GM19452 (cell line): Measurements from ENCODE around the gene ARPC5.
A peak's percentile ranks its signal among the peaks of the same experiment; 100 is the strongest.
"Not testable (repeated sequence)": the region's sequence is repeated elsewhere in the genome, so short reads cannot be mapped to it uniquely, and the experiment has no call there.

Experiments used
- ATAC-seq: cut with Tn5 transposase; IDR thresholded peaks from one replicate; pipeline ENCODE4 v1.9.1; 2021; ENCODE audit not compliant: unreplicated experiment

The ARPC5 gene

DNA sequence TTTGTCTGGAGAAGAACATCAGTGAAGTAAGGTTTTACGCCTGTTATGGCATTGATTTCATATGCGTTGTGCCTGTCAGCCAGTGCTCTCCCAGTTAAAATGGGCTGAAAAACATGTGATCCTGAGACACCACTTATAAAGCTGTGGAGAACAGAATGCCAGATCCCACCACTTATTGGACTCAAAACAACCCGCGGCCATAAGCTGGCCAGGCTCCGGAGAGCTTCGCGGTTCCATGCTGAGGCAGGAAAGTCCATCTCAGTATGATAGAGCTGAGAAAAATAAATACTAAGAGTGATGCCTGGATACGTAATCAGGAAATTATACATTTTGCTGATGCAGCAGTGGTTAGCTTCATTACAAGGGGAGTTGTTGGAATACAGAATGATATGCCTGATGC is 12.5 kb upstream of the ARPC5 start:
- ATAC-seq = no peak

DNA sequence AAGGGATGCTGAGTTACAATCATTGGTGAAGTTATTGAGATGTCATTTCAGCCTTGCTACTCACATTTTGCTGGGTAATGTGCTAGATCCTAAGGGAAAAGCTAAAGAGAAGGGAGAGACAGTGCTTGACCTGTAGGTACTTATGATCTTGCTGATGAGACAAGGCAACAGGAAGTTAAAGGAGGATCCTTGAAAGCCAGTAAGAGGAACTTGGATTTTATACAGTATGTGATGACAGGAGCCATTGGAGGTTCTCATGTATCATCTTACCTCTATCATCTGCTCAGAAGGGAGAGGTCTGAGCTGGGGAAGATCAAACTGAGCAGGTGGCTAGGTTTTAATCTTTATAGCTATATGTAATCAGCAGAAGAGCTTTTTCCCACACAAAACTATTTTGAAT is 11.2 kb upstream of the ARPC5 start:
- no peak for ATAC-seq

DNA sequence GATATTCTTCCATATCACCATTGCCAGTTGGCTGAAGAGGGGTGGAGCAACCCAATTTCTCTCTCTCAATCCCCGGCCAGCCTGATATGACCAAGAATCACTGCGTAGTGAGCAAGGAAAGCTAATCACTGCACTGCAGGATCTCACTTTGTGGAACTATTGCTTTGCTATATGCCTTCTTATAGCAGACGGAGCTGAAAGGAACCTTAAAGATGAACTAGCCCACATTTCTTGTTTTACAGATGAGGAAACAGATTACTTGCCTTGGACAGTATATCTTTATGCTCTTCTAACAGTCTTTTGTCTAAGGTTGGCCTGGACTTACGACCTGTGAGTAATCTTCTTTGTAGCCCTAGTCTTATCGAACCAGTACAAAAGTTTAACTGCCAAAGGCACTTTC is 9.9 kb upstream of the ARPC5 start:
- no peak for ATAC-seq

DNA sequence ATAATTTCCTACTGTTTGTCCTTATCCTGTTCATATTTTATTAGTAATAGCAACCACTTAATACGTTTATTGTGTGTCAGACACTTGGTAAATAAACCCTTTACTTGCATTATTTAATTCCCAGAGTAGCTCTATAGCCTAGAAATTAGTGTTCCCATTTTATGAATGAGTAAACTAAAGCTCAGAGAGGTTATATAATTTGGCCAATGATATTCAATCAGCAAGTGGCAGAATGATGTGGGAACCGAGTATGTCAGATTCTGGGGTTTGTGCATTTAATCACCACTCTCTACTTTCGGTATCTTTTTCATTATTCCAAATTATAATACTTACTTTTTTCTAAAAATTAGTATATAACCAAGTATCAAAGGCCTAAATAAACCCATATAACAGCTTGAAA is 6.6 kb upstream of the ARPC5 start:
- no peak for ATAC-seq

DNA sequence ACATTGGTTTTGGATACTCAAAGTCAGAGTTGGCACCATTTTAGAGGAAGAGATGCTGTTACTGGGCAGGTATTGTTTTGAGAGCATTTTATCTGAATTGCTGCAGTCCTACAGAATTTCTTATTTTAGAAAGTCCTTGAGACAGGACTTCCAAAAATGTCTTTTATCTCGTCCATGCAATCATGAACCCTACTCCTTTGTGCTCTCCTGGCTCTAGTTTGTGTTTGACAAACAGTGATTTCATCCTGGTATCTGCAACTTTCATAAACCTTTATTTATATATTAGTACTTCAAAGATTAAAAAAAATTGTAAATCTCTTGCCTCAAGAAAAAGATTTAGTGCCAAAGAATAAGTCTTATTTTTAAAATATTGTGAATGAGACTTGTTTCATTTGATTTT is 4.6 kb upstream of the ARPC5 start:
- ATAC-seq = no peak

DNA sequence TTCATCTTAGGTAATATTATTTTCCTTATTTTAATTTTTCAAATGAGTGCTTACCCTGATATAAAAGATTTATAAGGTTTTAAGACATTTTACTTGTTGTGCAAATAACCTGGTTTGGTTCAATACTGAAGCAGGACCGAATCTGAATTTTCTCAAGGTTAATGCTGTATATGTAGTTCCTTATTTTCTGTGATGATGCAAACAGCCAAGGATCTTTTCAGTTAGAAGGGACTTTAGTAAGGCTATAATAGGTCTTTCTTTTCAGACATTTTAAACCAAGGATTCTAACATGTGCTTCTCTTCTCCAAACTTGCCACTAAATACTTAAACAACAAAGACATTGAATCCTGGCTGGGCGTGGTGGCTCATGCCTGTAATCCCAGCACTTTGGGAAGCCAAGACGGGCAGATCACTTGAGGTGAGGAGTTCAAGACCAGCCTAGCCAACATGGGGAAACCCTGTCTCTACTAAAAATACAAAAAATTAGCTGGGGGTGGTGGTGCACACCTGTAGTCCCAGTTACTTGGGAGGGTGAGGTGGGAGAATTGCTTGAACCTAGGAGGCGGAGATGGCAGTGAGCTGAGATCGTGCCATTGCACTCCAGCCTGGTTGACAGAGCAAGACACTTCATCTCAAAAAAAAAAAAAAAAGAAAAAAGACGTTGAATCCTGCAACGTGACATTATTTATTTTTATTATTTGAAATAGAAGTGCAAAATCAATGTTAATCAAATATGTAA is 3.2 kb upstream of the ARPC5 start:
- no peak for ATAC-seq

DNA sequence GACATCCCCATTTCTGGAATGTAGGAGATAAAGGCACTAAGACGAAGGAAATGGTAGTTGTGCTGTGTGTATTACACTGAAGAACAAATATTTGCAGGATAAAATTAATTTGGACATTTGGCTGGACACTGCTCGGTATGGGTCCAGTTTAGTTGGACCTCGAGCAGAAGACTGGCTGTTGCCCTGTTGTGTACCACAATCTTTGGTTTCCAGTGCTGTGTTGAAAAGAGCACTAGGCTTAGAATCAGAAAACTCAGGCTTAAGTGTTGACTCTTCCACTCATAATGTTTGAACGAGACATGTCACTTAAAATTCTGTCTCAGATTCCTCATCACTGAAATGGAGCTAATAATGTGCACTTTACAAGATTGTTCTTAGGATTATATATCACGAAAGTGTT is 1.2 kb upstream of the ARPC5 start:
- ATAC-seq = no peak

DNA sequence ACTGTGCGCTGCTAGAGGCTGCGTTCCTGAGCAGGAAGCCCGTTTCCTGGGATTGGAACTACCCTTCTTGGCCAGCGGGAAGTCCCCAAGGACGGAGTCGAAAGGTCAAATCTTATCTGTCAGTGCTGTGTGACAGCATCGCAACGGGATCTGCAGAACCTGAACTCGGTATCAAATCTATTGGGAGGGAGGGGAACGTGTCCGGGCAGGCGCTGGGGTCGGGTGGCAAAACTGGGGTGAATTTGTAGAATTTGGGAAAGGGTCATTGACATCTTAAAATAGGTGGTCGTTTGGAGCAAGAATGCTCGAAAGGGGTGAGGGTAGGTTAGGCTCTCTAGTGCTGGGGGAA is 725 bp upstream of the ARPC5 start:
- no peak for ATAC-seq

DNA sequence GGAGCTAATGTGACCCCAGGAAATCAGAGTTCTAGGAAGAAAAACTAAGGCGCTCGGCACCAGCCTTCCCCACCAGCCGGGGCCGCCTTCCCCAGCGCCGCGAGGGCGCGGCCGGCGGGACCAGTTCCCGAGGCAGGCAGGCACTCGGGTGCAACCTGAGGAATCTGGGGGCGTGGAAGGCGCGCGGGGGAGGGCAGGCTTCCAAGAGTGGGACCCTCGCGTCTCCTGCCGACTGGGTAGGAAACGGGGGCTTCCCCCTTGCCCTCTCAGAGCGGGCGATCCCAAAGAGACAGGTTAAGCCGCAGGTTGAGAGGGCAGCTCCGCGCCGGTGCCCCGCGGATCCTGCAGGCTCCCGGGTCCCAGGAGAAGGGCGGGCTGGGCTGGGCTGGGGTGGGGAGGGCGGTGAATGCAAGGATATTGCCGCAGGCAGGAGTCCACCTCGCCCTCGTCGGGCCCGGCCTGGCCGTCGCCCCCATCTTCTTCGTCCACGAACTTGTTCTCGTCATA is 431 bp downstream of the ARPC5 start:
- peak; percentile 0 for ATAC-seq

DNA sequence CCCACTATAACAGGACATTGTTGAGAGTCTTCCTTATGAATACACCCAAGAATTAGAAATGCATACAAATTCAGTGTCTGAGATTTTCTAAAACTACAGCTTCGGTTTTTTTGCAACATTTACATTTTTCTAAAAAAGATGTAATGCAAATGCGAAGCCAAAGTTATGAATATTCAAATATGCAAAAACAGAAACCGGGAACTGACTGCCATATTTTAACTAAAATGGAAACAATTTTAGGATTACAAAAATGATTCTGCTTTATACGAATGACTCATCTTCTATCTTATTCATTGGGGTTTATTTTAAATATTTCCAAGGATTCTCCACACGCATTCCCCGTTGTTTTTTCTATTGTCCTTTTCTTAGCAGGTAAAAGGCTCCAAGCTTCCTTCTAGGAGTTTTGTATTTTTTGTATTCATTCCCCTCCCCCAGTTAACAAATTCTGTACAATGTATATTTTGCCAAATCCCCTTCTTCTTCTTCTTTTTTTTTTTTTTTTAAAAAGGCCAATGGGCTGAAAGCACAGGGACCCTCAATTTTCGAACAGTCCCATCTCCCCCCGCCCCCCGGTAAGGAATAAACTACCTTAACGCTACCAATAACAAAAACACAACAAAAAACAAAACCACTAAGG is 1.0 kb downstream of the ARPC5 start:
- no peak for ATAC-seq

DNA sequence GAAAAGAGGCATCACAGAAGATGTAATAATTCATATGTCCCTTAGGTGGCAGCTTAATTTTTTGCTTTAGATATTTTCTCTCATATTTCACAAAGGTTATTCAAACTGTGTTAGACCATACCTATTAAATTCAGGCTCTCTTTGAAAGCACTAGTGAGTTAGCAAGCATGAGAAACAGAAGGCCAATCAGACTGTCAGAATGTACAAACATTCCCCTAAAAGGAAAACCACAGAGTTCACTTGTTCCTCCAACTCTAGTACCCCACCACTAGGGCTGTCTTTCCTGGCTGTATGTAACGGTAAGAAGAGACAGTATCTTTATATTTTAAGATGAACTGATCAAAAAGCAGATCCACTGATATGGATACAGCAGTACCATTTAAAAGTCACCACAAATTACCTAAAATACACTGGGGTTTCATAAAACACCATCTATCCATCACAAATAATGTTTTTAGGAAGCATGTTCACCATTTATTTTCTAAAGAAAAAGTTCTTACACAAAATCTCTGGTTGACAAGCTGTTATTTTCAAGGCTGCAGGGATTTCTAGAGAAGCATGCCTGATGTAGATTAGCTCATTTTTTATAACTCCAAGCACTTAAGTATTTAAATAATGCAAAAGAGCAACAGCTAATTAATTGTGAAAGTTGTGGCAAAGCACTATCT is 1.8 kb downstream of the ARPC5 start:
- ATAC-seq = peak; percentile 34

DNA sequence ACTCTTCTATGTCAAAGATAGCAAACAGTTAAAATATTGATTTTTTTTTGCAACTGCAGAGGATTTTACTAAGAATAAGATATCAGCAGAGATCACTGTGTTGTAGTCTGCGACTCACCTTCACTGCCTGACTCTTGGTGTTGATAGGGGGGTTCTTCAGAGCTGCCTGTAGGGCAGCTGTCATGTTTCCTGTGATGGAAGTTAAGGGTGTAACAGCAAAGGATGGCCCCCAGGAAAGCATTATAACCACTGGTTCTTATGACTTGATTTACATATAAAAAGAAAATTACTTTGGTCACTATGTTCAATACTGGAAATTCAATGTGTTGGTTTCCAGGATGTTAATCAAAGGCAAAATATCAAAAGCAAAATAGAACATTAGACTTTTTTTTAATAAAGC is 2.6 kb downstream of the ARPC5 start:
- ATAC-seq = no peak

DNA sequence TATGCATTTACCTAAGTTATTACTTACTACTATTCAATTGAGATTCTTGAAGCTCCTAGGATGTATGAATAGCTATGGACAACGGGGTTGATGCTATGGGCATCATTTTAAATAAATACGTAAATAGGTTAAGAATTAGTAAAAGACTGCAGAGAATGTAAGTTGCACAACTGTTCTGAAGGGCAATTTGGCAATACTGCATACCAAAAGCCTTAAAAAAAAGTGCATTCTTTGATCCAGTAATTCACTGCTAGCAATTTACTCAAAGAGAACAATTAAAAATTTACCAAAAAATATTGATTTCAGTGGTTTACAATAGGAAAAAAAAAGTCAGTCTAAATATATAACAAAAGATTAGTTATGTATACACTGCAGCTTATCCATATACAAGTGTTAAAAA is 3.5 kb downstream of the ARPC5 start:
- ATAC-seq = no peak

DNA sequence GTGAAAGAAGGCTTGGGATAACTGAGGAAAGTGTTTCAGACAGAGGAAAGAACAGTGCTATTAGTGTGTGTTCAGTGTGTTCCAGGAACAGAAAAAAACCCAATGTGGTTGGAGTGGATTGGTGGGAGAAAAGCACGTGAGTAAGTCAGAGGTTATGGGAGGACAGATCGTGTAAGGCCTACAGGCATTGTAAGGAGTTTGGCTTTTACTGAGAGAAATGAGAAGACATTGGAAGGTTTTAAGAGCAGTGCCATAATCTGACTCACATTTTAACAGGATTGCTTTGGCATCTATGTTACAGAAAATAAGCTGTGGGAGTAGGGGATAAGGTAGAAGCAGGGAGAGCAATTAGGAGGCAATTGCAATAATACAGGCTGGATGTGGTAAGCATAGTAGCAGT is 4.8 kb downstream of the ARPC5 start:
- ATAC-seq = no peak

DNA sequence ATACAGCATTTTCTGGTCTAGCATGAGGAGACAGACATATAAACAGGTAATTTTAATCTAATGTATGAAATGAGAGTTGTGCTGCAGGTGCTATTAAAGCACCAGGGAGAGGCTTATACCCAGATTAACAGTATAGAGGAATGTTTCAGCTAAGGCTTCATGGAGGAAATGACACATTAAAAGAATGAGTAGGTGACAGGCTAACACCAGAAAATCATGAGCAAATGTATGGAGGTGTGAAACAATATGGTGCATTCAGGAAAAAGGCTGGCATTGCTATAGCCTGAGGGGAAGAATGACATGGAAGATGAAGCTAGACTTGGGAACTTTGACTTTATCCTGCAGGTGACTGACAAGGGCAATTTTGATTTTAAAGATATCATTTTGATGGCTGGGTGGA is 7.0 kb downstream of the ARPC5 start:
- ATAC-seq = no peak

DNA sequence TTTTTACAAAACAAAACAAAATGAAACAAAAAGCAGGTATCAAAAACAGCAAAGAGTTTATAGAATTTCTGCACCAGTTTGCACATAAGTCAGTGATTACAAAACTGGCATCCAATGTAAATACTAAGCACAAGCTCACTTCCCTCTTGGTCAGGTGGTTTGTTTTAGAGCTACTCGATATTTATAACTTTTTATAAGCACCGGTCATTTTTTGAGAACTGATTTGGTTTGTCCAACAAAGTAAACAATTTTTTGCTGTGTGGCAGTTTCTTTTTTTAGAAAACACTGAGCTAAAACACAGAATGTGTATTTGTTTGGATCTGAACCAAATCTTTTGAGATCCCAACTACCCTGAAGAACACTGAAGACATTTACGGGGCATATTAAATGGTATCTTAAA is 9.3 kb downstream of the ARPC5 start:
- not testable (repeated sequence) for ATAC-seq

DNA sequence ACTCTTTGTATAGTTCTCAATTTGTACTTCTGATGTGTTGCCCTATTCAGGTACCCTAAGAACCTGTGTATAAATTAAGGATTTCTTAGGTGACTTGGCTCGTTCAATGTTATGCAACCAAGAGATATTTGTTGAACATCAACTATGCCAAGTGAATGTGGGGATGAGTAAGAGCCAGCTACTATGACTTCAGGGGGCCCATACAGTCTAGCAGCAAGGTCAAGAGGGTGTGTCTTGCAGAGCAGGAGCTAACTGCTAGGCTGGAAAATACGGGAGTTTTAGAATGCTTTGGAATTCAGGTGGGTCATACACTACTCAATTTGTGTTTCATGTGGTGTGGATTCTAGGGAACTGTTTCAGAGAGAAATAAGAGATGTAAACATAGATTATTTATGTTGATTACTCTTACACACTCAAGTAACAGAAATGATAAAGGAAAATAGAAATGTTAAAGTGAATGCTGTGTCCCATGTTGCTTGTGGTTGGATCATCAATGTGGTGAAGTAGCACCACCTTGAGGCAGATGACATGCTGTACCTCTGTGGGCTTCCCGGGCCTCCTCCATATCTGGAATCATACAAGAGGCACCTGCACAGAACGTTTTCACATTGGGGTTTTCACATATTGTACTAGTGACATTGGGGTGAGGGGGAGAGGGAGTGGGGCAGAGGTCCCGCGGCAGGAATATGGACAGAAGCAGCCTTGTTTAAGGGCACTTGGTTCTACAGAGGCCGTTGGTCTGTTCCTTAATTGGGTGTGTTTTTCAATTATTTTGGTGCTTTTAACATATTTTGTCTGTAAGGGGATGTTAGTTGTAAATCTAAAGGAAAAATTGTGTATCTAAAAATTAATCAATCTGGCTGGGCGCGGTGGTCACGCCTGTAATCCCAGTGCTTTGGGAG is 12.4 kb downstream of the ARPC5 start:
- ATAC-seq = peak; percentile 84

DNA sequence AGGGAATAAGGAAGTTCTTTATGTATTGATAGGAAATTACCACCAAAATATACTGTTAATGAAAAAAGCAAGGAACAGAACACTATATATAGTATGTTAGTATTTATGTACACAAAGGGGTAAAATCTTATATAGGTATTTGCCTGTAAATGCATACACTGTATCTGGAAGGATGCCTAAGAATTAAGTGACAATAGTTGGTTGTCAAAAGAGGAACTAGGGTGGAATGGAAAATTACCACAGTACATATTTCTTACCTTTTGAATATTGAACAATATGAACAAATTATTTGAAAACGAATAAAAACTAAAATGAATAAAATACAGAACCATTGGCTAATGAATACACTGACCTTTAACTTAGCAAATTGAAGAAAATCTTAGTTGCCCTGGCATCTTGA is 13.6 kb downstream of the ARPC5 start:
- no peak for ATAC-seq

DNA sequence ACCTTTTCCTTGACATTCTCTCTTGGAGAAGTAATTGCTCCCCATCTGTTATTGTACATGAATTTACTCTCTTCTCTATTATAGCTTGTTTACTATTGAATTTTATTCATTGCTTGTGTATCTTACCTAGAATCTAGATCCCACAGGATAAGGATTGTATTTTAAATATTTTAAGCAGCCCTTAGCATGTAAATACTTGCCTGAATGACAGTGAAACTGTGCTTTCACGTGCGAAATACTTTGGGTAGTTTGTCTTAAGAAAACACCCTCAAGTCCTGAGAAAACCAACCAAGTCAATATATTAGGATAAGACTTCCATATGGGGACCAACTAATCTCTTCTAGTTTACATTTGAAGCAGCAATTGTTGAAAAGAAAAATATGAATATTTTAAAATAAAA is 15.3 kb downstream of the ARPC5 start:
- ATAC-seq = no peak

DNA sequence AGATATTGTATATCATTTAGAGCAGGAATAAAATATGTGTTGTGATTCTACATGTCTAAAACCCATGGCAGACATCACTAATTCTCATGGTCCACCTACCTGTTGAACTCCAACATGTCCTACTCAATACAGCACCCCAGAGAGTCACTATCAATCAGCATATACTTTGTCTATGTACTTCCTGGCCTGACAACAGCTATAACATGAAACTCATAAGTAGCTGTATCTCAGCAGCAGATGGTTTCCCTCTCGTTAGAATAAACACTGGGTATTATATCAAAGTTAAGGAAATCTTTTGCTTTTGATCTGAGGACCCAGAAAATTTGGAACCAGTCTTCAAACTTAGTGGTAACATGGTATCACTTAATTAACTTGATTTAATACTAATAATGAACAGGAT is 15.8 kb downstream of the ARPC5 start:
- no peak for ATAC-seq

DNA sequence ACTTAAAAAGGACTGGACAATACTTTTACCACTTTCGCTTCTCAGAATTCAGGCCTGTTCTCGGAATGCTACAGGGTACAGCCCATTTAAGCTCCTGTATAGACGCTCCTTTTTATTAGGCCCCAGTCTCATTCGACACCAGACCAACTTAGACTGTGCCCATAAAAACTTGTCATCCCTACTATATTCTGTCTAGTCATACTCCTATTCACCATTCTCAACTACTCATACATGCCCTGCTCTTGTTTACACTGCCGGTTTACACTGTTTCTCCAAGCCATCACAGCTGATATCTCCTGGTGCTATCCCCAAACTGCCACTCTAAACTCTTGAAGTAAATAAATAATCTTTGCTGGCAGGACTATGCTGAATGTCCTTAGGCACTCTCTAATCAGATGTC is 17.4 kb downstream of the ARPC5 start:
- not testable (repeated sequence) for ATAC-seq
